Naive thymus-derived CD8-positive, alpha-beta T cell (primary cell): ENCODE measurements around the gene CHST10. TPM values are rescaled to one million over a fixed set of nuclear protein-coding genes. Genes with fewer than 3 reads are reported as not detected.
"Not testable (repeated sequence)": the region's sequence is repeated elsewhere in the genome, so short reads cannot be mapped to it uniquely, and the experiment has no call there.

ENCODE experiments used
- ATAC-seq, 2 donors: fragments of 150-1000 bp; cut with Tn5 transposase in 1 of 2; sonication (Bioruptor Pico), chemical (Tn5 transposase) in 1 of 2; 1 replicate in 1 of 2; 2 replicates in 1 of 2; pipeline ENCODE4 v1.10.0; 2021; ENCODE audit warnings: mild to moderate bottlenecking in 2 of 2, moderate library complexity in 2 of 2
- POLR2A ChIA-PET: fragments of 350-600 bp; sonication (Branson Sonifier 250); formaldehyde crosslinking; loops from one replicate; lab custom pipeline; 2021; ENCODE audit warnings: antibody characterized with exemption; lab: Charles Lee
- DNase-seq, 10 donors: peaks; one replicate each; pipeline versions ENCODE4 v3.0.0 to v3.0.0-alpha.2; 2020 to 2022
- H3K27ac Mint-ChIP-seq, 10 donors: one replicate each; pipeline ENCODE4 v1.8.0; 2020 to 2022; ENCODE audit warnings: mild to moderate bottlenecking in 10 of 10, mixed read lengths in 10 of 10, moderate library complexity in 4 of 10, inconsistent platforms in 1 of 10
- H3K27me3 Mint-ChIP-seq, 5 donors: one replicate each; pipeline ENCODE4 v1.8.0; 2021 to 2022; ENCODE audit warnings: mixed read lengths in 5 of 5
- H3K36me3 Mint-ChIP-seq, 3 donors: one replicate each; pipeline ENCODE4 v1.8.0; 2020 to 2022; ENCODE audit warnings: mixed read lengths in 3 of 3, mild to moderate bottlenecking in 2 of 3, inconsistent platforms in 1 of 3
- H3K4me1 Mint-ChIP-seq, 4 donors: one replicate each; pipeline ENCODE4 v1.8.0; 2021 to 2022; ENCODE audit warnings: mixed read lengths in 4 of 4
- H3K4me3 Mint-ChIP-seq, 10 donors: one replicate each; pipeline ENCODE4 v1.8.0; 2020 to 2022; ENCODE audit warnings: mild to moderate bottlenecking in 10 of 10, mixed read lengths in 10 of 10, moderate library complexity in 6 of 10, inconsistent platforms in 1 of 10
- H3K9me3 Mint-ChIP-seq, 9 donors: one replicate each; pipeline ENCODE4 v1.8.0; 2020 to 2022; ENCODE audit warnings: mixed read lengths in 9 of 9, mild to moderate bottlenecking in 3 of 9, inconsistent platforms in 1 of 9, moderate library complexity in 1 of 9
- polyA plus RNA-seq, 3 donors: library from polyadenylated mRNA; unstranded; fragments of 300-500 nt; fragmentation: Illumina TruSeq; gene quantifications; one replicate each; pipeline ENCODE4 v1.2.3, GENCODE V29; 2021
- total RNA-seq, 8 experiments: library from RNA in 2 of 8; stranded (reverse) in 2 of 8; gene quantifications; one replicate each; pipeline ENCODE4 v1.2.3 and lab custom pipeline; 2021 to 2026

CHST10 gene, protein sequence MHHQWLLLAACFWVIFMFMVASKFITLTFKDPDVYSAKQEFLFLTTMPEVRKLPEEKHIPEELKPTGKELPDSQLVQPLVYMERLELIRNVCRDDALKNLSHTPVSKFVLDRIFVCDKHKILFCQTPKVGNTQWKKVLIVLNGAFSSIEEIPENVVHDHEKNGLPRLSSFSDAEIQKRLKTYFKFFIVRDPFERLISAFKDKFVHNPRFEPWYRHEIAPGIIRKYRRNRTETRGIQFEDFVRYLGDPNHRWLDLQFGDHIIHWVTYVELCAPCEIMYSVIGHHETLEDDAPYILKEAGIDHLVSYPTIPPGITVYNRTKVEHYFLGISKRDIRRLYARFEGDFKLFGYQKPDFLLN
- total RNA-seq: 1 to 10 TPM; 6.4 to 7.5 TPM
- polyA plus RNA-seq: 1 to 10 TPM; 5.0 to 8.2 (median 5.0) TPM
- total RNA-seq (lab: John Stamatoyannopoulos, UW): 2.5 to 33.9 (median 16.1) reads per million in 6 experiments

DNA sequence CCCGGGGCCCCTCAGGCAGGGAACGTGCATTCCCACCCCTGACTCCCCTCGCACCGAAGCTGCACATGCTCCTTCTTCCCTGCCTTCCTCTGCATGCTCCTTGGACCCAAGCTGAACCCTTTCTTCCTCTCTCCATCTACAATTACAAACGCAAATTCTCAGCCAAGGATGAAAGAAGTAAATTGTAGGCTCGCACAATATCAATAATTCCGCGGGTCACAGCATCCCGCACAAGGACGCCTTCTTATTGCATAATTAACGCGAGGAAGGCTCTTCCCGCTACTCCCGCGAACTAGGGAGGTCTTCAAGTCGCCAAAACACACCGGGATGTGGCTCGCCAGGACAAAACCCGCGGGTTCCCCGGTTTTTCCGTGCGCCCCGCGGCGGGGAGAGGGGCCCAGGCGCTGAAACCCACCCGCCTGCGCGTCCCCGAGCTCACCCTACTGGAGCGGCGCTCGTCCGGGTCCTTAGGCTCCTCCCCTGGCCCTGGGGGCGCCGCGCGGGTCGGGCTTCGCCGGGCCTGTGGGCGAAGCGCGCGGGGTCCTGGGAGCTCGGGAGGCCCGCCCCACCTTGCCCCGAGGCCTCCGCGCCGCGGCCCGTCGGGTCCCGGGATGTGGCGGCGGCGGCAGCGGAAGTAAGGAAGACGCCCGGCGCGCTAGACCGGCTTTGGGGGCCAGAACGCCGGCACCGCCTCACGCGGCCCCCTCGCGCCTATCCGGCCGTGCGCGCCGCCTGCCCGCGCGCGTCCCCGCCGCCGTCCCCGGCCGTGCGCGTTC lies at the start of gene CHST10:
Gene CHST10 (minus strand): TSS at position 734 of the 776 bp plus-strand sequence. CDS start 10,993 bp downstream, outside the sequence.
- peak; percentile 89 to 96 for ATAC-seq
- no peaks in the 10 kb centered on the region for H3K27me3 Mint-ChIP-seq
- H3K27ac Mint-ChIP-seq: peak within 1 kb of the TSS; percentile 38 to 92 (median 72)
- DNase-seq: peak; percentile 20 to 65 (median 45)
- peaks cover 11 to 31% (median 26%) of the 10 kb centered on the region in 4 donors for H3K4me1 Mint-ChIP-seq
- H3K9me3 Mint-ChIP-seq: no peaks in the 10 kb centered on the region
- H3K36me3 Mint-ChIP-seq: no peaks in the 10 kb centered on the region
- POLR2A ChIA-PET: interaction anchor here (0.7 to 1.5 kb wide), 2 partner anchors 145 to 585 kb away, joined by 3 to 11 read pairs; partner anchors contain the start of genes PDCL3 and RPL31
- H3K4me3 Mint-ChIP-seq: peak within 1 kb of the TSS; percentile 86 to 97 (median 94)

GRCh38 chr2:100460904-100461530 lies 43.5 kb upstream of the CHST10 start:
- DNase-seq (no peak), ATAC-seq (no peak)
- peaks cover 0 to 11% (median 9%) of the 10 kb centered on the region in 3 donors for H3K36me3 Mint-ChIP-seq
- H3K9me3 Mint-ChIP-seq: peaks cover 9 to 41% (median 13%) of the 10 kb centered on the region in 9 donors
- H3K4me1 Mint-ChIP-seq: no peaks in the 10 kb centered on the region
- H3K4me3 Mint-ChIP-seq: no peak overlapping the region
- peaks cover 4 to 17% (median 7%) of the 10 kb centered on the region in 5 donors for H3K27me3 Mint-ChIP-seq
- POLR2A ChIA-PET: no interaction called here
- H3K27ac Mint-ChIP-seq: no peak overlapping the region

DNA sequence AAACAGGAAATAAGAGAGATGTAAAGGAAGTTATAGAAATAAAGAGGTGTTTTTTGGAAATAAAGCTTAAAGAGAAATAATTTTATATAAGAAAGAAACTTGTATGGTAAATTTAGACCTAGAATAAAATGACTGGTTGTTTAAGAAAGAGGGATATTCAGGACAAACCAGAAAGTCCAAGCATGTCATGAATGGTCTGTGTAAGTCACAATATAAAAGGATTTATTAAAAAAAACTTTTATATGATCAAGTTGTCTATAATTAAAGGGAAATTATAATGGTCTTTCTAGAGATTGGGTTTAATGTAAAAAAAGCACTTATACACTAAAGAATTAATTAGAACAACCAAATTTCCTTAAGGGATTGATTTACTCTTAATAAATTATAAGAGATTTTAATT lies 38.9 kb upstream of the CHST10 start:
- H3K4me1 Mint-ChIP-seq, H3K4me3 Mint-ChIP-seq, H3K27ac Mint-ChIP-seq, DNase-seq, ATAC-seq, POLR2A ChIA-PET: not testable (repeated sequence)
- peaks cover 9 to 51% (median 17%) of the 10 kb centered on the region in 9 donors for H3K9me3 Mint-ChIP-seq
- peaks cover 0 to 11% (median 11%) of the 10 kb centered on the region in 3 donors for H3K36me3 Mint-ChIP-seq
- H3K27me3 Mint-ChIP-seq: peaks cover 2 to 15% (median 3%) of the 10 kb centered on the region in 5 donors

- Mint-ChIP-seq H3K27me3 (peaks cover 2 to 6% (median 3%) of the 10 kb centered on the region in 5 donors), H3K4me1 (no peaks in the 10 kb centered on the region), H3K27ac (no peak overlapping the region), H3K36me3 (peaks cover 0 to 7% (median 2%) of the 10 kb centered on the region in 3 donors), H3K9me3 (peaks cover 0 to 33% (median 10%) of the 10 kb centered on the region in 9 donors), H3K4me3 (no peak overlapping the region)
- ATAC-seq (no peak), DNase-seq (no peak)
- POLR2A ChIA-PET: no interaction called here
Observed at GRCh38 chr2:100453853-100454252, 36.4 kb upstream of the CHST10 start.

GRCh38 chr2:100451734-100452133 lies 34.3 kb upstream of the CHST10 start:
- no peak overlapping the region for H3K4me3 Mint-ChIP-seq
- POLR2A ChIA-PET: no interaction called here
- no peaks in the 10 kb centered on the region for H3K4me1 Mint-ChIP-seq
- H3K9me3 Mint-ChIP-seq: peaks cover 0 to 17% (median 5%) of the 10 kb centered on the region in 9 donors
- DNase-seq: no peak
- H3K27ac Mint-ChIP-seq: no peak overlapping the region
- ATAC-seq: no peak
- H3K27me3 Mint-ChIP-seq: peaks cover 2 to 6% (median 3%) of the 10 kb centered on the region in 5 donors
- peaks cover 0 to 2% (median 0%) of the 10 kb centered on the region in 3 donors for H3K36me3 Mint-ChIP-seq

DNA sequence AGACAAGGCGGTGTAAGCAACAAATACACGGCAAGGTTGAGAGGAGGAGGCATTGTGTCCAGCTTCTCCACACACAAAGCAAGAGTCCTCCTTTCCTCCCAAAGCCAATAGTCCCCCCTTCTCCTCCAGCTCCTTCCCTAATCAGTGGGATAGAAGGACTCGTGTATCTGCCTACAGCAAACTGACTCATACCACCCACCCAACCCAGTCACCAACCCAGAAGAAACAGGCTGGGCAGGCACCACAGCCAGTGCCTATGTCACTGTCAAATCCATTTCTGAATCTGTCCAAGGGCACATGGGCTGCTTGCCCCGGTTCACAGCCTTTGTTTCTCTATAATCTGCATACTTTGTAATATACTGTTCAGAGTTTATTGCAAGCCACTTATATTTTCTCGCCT lies 33.6 kb upstream of the CHST10 start:
- H3K36me3 Mint-ChIP-seq: peaks cover 0 to 2% (median 0%) of the 10 kb centered on the region in 3 donors
- DNase-seq (no peak), ATAC-seq (no peak)
- no peak overlapping the region for H3K27ac Mint-ChIP-seq
- POLR2A ChIA-PET: no interaction called here
- H3K9me3 Mint-ChIP-seq: peaks cover 0 to 11% (median 3%) of the 10 kb centered on the region in 9 donors
- no peaks in the 10 kb centered on the region for H3K4me1 Mint-ChIP-seq
- no peak overlapping the region for H3K4me3 Mint-ChIP-seq
- peaks cover 2 to 6% (median 3%) of the 10 kb centered on the region in 5 donors for H3K27me3 Mint-ChIP-seq

- H3K4me3 Mint-ChIP-seq: no peak overlapping the region
- POLR2A ChIA-PET: interaction anchor here (0.9 kb wide), 1 partner anchor 116 kb away, joined by 3 read pairs; the partner anchor contains the start of gene PDCL3
- H3K27ac Mint-ChIP-seq: no peak overlapping the region
- no peak for ATAC-seq
- H3K36me3 Mint-ChIP-seq: peaks cover 0 to 4% (median 0%) of the 10 kb centered on the region in 3 donors
- no peak for DNase-seq
- H3K4me1 Mint-ChIP-seq: no peaks in the 10 kb centered on the region
- H3K27me3 Mint-ChIP-seq: peaks cover 0 to 1% (median 0%) of the 10 kb centered on the region in 5 donors
- H3K9me3 Mint-ChIP-seq: peaks cover 0 to 5% (median 0%) of the 10 kb centered on the region in 9 donors
Observed at GRCh38 chr2:100446696-100447095, 29.2 kb upstream of the CHST10 start.

GRCh38 chr2:100437751-100438150 lies 20.3 kb upstream of the CHST10 start:
- H3K27me3 Mint-ChIP-seq: peaks cover 3 to 24% (median 7%) of the 10 kb centered on the region in 5 donors
- DNase-seq (no peak), ATAC-seq (no peak)
- no peak overlapping the region for H3K4me3 Mint-ChIP-seq
- no peak overlapping the region for H3K27ac Mint-ChIP-seq
- no peaks in the 10 kb centered on the region for H3K36me3 Mint-ChIP-seq
- H3K9me3 Mint-ChIP-seq: no peaks in the 10 kb centered on the region
- H3K4me1 Mint-ChIP-seq: no peaks in the 10 kb centered on the region
- POLR2A ChIA-PET: no interaction called here

- no peak overlapping the region for H3K4me3 Mint-ChIP-seq
- no peak for DNase-seq
- no peak for ATAC-seq
- POLR2A ChIA-PET: no interaction called here
- H3K9me3 Mint-ChIP-seq: peaks cover 0 to 6% (median 1%) of the 10 kb centered on the region in 9 donors
- peaks cover 4 to 7% (median 6%) of the 10 kb centered on the region in 4 donors for H3K4me1 Mint-ChIP-seq
- peaks cover 0 to 13% (median 8%) of the 10 kb centered on the region in 5 donors for H3K27me3 Mint-ChIP-seq
- H3K36me3 Mint-ChIP-seq: peaks cover 0 to 5% (median 2%) of the 10 kb centered on the region in 3 donors
- H3K27ac Mint-ChIP-seq: no peak overlapping the region
Observed at GRCh38 chr2:100429726-100430125, 12.3 kb upstream of the CHST10 start.

GRCh38 chr2:100427627-100428258 lies 10.3 kb upstream of the CHST10 start:
- Mint-ChIP-seq H3K27me3 (peaks cover 0 to 13% (median 4%) of the 10 kb centered on the region in 5 donors), H3K9me3 (peaks cover 0 to 6% (median 1%) of the 10 kb centered on the region in 9 donors), H3K4me1 (peaks cover 4 to 7% (median 6%) of the 10 kb centered on the region in 4 donors), H3K4me3 (no peak overlapping the region), H3K36me3 (peaks cover 0 to 5% (median 2%) of the 10 kb centered on the region in 3 donors), H3K27ac (peak overlapping the region in 1 of 10 donors; percentile 34)
- POLR2A ChIA-PET: interaction anchor here (0.7 kb wide), 1 partner anchor 135 kb away, joined by 3 read pairs; the partner anchor contains the start of gene PDCL3
- ATAC-seq: peak; percentile 80 to 94
- peak; percentile 36 to 80 (median 62) for DNase-seq

DNA sequence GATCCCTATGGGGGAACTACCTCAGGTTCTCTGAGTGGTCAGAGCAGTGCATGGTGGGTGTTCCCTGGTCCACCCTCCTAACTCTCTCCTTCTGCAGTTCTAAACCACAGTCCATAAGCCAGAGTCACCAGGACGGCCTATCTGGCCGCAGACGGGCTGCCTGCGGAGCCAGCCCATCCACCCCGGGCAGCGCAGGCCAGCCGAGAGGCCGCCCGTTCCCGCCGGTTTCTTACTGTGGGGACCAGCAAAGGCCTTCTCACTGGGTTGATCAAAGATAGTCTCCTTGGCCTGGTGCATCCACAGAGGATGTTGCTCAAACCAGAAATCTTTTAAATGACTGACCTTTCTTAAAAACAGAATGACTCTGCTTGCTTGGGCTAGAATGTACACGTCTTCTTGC lies 9.6 kb upstream of the CHST10 start:
- POLR2A ChIA-PET: no interaction called here
- Mint-ChIP-seq H3K4me1 (peaks cover 4 to 7% (median 6%) of the 10 kb centered on the region in 4 donors), H3K9me3 (peaks cover 0 to 6% (median 1%) of the 10 kb centered on the region in 9 donors), H3K27ac (no peak overlapping the region), H3K4me3 (no peak overlapping the region), H3K27me3 (peaks cover 0 to 11% (median 1%) of the 10 kb centered on the region in 5 donors), H3K36me3 (peaks cover 0 to 5% (median 2%) of the 10 kb centered on the region in 3 donors)
- ATAC-seq (no peak), DNase-seq (no peak)
